ENCODE measurements around the gene HSD17B11. TPM values are rescaled to one million over a fixed set of nuclear protein-coding genes. Genes with fewer than 3 reads are reported as not detected.
A peak's percentile ranks its signal among the peaks of the same experiment; 100 is the strongest.
"Not testable (repeated sequence)": the region's sequence is repeated elsewhere in the genome, so short reads cannot be mapped to it uniquely, and the experiment has no call there.

The HSD17B11 gene
- total RNA-seq, 4 donors from 2014 or later = 62.0 to 142 (median 105) TPM

DNA sequence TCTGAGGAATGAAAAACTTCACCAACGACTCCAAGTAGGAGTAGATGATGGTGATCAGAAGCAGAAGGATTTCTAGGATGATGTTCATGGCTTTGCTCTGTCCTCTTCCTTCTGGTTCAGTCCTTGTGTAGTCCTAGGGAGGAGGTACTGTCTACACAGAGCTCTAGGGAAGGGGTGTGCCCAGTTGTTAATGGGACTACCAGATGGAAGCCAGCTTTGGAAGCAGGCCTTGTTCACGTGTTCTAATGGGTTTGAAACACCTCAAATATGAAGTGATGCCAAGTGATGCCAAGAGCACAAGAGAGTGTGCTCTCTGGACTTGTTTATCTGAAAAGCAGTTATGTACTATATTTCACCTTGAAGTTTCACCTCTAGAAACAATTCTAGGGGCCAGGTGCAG, 68.2 kb downstream of the HSD17B11 start, which contains the start of gene HSD17B13:
TSS of gene HSD17B13 (minus strand) at position 129 of the 400 bp plus-strand sequence. CDS start at position 88, 41 bp downstream.
- TF ChIP-seq, protein P1, sequence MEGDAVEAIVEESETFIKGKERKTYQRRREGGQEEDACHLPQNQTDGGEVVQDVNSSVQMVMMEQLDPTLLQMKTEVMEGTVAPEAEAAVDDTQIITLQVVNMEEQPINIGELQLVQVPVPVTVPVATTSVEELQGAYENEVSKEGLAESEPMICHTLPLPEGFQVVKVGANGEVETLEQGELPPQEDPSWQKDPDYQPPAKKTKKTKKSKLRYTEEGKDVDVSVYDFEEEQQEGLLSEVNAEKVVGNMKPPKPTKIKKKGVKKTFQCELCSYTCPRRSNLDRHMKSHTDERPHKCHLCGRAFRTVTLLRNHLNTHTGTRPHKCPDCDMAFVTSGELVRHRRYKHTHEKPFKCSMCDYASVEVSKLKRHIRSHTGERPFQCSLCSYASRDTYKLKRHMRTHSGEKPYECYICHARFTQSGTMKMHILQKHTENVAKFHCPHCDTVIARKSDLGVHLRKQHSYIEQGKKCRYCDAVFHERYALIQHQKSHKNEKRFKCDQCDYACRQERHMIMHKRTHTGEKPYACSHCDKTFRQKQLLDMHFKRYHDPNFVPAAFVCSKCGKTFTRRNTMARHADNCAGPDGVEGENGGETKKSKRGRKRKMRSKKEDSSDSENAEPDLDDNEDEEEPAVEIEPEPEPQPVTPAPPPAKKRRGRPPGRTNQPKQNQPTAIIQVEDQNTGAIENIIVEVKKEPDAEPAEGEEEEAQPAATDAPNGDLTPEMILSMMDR (IDR thresholded peaks at IDR 0.05) = no peak
- no peak for TF ChIP-seq POLR2A (IDR thresholded peaks at IDR 0.05)
- Histone ChIP-seq H3K27ac (peak within 1 kb of the TSS; percentile 80 to 89), H3K36me3 (no peaks in the 10 kb centered on the region), H3K4me3 (peak within 1 kb of the TSS in 1 of 2 donors; percentile 6), H3K9me3 (no peaks in the 10 kb centered on the region), H3K27me3 (no peaks in the 10 kb centered on the region), H3K4me1 (peaks cover 0 to 5% of the 10 kb centered on the region in 2 donors)
- no peak for DNase-seq
- intact Hi-C loops (cut with DNase I; ENCODE audit: low total_unique reads) = no loop called here

DNA sequence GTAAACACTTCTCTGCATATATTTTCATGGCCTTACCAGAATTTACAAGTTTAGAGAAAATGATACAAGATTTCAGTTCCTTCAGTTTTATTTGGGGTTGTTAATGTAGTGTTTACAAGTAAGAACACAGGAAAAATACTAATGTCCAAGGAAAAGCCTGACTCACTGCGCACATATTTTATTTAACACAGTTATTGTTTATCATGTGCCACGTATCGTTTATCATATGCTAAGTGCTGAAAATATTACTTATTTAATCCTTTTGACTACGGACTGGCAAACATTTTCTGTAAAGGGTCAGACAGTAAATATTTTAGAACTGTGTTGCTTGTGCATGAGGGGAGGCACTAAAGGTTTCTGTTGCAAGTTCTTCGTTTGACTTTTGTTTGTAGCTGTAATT, 69.1 kb downstream of the HSD17B11 start:
- no peaks in the 10 kb centered on the region for H3K9me3 ChIP-seq
- no peak for DNase-seq
- TF ChIP-seq POLR2A (IDR thresholded peaks at IDR 0.05) = no peak
- TF ChIP-seq, protein P1 (IDR thresholded peaks at IDR 0.05) = no peak
- H3K27me3 ChIP-seq = no peaks in the 10 kb centered on the region
- H3K27ac ChIP-seq = peak overlapping the region; percentile 80 to 89
- H3K4me1 ChIP-seq = peaks cover 0 to 9% of the 10 kb centered on the region in 2 donors
- H3K36me3 ChIP-seq = no peaks in the 10 kb centered on the region
- H3K4me3 ChIP-seq = peak overlapping the region in 1 of 2 donors; percentile 6
- intact Hi-C loops (cut with DNase I; ENCODE audit: low total_unique reads) = no loop called here

DNA sequence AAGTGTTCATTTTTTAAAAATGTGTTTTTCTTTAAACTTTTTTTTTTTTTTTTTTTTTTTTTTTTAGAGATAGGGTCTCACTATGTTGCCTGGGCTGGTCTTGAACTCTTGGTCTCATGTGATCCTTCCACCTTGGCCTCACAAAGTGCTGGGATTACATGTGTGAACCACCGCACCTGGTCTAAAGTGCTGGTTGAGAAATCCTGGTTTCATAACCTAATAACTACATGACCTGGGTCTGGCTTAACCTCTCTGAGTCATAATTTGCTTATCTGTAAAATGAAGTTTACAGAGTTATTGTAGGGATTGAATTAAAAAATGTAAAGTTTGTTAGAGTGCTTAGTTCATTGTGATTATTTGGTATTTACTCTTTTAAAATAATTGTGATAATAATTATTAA, 73.5 kb downstream of the HSD17B11 start:
- Histone ChIP-seq H3K27me3 (no peaks in the 10 kb centered on the region), H3K4me1 (peaks cover 0 to 4% of the 10 kb centered on the region in 2 donors), H3K27ac (peak overlapping the region in 1 of 2 donors; percentile 30), H3K36me3 (no peaks in the 10 kb centered on the region), H3K9me3 (no peaks in the 10 kb centered on the region), H3K4me3 (no peak overlapping the region)
- DNase-seq = no peak
- TF ChIP-seq, protein P1 (IDR thresholded peaks at IDR 0.05) = no peak
- intact Hi-C loops (cut with DNase I; ENCODE audit: low total_unique reads) = no loop called here

DNA sequence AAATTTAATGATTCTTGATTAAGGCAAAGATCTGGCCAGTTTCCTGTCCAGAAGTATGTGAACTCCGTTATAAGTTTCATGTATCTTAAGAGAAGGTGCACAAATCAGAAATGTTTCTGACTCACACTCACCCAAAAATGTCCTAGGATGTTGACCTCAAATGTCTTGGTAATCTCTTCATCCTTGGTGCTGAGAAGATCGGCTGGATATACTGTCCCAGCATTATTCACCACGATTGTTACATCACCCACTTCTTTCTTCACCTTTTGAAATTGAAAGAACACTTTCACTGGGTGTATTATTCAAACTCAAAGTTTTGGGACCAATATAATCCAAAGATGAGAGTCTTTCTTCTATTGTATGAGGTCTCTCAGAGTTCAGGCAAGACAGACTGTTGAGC, 74.0 kb downstream of the HSD17B11 start:
- TF ChIP-seq, protein P1 (IDR thresholded peaks at IDR 0.05) = no peak
- no peak for TF ChIP-seq POLR2A (IDR thresholded peaks at IDR 0.05)
- intact Hi-C loops (cut with DNase I; ENCODE audit: low total_unique reads) = no loop called here
- H3K27ac ChIP-seq = no peak overlapping the region
- H3K4me1 ChIP-seq = peaks cover 0 to 4% of the 10 kb centered on the region in 2 donors
- H3K9me3 ChIP-seq = no peaks in the 10 kb centered on the region
- no peak for DNase-seq
- no peaks in the 10 kb centered on the region for H3K27me3 ChIP-seq
- no peaks in the 10 kb centered on the region for H3K36me3 ChIP-seq
- no peak overlapping the region for H3K4me3 ChIP-seq

DNA sequence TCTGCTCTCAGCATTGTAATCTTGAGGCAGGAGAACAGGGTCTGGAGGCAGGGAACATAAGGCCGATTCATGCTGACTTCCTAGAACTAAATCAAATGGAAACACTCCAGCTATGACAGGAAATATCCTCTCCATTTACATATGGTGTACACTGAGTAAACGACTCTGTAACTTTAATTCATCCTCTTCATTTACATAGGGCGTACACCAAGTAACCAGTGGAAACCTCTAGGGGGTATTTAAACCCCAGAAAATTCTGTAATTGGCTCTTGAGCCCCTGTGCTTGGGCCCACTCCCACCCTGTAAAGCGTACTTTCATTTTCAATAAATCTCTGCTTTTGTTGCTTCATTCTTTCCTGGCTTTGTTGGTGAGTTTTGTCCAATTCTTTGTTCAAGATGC, 76.0 kb downstream of the HSD17B11 start:
- DNase-seq; H3K4me3 ChIP-seq; H3K36me3 ChIP-seq; H3K4me1 ChIP-seq; intact Hi-C loops (cut with DNase I; ENCODE audit: low total_unique reads); H3K27me3 ChIP-seq; H3K9me3 ChIP-seq: not testable (repeated sequence)
- H3K27ac ChIP-seq = peak overlapping the region in 1 of 2 donors; percentile 49

DNA sequence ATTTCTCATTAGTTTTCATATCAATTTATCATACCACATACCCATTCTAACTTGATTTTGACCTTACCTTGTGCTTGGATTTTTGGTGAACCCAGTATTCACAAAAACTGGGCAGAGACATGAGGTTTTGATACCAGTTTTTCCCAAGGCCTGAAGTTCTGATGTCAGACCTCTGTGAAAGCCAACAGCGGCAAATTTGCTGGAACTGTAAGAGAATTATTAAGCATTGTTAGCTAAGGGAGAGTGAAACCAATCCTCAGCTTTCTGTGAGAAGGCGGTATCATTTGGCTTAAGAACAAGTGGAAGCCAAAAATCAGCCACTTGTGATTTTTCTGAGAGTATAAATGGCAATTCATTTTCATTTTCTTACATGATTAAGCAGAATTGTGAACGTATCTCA, 77.2 kb downstream of the HSD17B11 start:
- TF ChIP-seq, protein P1 (IDR thresholded peaks at IDR 0.05) = no peak
- TF ChIP-seq POLR2A (IDR thresholded peaks at IDR 0.05) = no peak
- DNase-seq = no peak
- H3K9me3 ChIP-seq = no peaks in the 10 kb centered on the region
- H3K27me3 ChIP-seq = no peaks in the 10 kb centered on the region
- H3K36me3 ChIP-seq = no peaks in the 10 kb centered on the region
- intact Hi-C loops (cut with DNase I; ENCODE audit: low total_unique reads) = no loop called here
- no peak overlapping the region for H3K4me3 ChIP-seq
- peaks cover 0 to 4% of the 10 kb centered on the region in 2 donors for H3K4me1 ChIP-seq
- peak overlapping the region in 1 of 2 donors; percentile 49 for H3K27ac ChIP-seq
